ENCODE results near the gene PCBP2.
A peak's percentile ranks its signal among the peaks of the same experiment; 100 is the strongest.
"Not testable (repeated sequence)": the region's sequence is repeated elsewhere in the genome, so short reads cannot be mapped to it uniquely, and the experiment has no call there.

PCBP2 gene

DNA sequence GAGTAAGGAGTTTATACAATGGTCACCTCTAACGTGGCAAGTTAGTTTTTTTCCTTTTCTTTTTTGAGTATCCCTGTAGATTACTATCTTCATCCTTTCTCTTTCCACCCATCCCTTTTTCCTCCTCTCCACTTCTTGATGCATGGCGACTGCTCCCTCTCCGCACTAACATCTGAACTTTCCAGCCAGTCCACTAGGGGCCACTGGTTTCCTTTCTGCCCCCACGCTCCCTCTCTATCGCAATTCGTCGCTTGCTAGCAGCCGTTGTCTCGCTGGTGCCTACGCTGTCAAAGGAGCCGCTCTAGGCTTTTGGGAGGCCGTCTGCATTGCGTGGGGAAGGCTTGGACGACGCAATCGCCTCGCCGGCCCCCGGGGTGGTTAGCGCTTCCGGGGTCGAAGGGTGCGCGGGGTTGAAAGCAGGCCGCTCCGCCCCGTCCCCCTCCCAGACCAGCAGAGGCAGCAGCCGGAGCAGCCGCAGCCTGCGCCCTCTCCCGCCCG, at the start of gene PCBP2:
PCBP2 (plus strand) TSS at position 442 of the 498 bp plus-strand sequence. CDS start 2,699 bp downstream, outside the sequence.
- peak; percentile 100 for DNase-seq (ENCODE audit: low read depth)

DNA sequence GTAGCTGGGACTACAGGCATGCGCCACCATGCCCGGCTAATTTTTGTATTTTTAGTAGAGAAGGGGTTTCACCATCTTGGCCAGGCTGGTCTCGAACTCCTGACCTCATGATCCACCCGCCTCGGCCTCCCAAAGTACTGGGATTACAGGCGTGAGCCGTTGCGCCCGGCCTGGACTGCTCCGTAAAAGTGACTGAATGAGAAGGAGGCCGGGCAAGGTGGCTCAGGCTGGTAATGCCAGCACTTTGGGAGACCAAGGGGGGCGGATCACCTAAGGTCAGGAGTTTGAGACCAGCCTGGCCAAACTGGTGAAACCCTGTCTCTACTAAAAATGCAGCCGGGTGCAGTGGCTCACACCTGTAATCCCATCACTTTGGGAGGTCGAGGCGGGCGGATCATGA, 49.6 kb upstream of the PCBP2 start:
- DNase-seq (ENCODE audit: low read depth): not testable (repeated sequence)

DNA sequence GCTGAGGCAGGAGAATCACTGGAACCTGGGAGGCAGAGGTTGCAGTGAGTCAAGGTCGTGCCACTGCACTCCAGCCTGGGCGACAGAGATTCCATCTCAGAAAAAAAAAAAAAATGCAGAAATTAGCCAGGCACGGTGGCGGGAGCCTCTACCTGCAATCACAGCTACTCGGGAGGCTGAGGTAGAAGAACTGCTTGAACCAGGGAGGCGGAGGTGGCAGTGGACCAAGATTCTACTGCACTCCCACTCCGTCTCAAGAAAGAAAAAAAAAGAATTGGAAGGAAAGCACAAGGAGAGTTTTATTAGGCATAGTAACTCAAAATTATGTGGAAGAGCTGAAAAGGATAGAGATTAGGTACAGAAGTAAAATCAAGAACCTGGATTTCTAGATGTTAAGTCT, 49.0 kb upstream of the PCBP2 start:
- no peak for DNase-seq (ENCODE audit: low read depth)

DNA sequence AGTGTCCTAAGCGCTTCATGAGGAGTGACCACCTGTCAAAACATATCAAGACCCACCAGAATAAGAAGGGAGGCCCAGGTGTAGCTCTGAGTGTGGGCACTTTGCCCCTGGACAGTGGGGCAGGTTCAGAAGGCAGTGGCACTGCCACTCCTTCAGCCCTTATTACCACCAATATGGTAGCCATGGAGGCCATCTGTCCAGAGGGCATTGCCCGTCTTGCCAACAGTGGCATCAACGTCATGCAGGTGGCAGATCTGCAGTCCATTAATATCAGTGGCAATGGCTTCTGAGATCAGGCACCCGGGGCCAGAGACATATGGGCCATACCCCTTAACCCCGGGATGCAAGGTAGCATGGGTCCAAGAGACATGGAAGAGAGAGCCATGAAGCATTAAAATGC, 41.0 kb upstream of the PCBP2 start:
- no peak for DNase-seq (ENCODE audit: low read depth)

DNA sequence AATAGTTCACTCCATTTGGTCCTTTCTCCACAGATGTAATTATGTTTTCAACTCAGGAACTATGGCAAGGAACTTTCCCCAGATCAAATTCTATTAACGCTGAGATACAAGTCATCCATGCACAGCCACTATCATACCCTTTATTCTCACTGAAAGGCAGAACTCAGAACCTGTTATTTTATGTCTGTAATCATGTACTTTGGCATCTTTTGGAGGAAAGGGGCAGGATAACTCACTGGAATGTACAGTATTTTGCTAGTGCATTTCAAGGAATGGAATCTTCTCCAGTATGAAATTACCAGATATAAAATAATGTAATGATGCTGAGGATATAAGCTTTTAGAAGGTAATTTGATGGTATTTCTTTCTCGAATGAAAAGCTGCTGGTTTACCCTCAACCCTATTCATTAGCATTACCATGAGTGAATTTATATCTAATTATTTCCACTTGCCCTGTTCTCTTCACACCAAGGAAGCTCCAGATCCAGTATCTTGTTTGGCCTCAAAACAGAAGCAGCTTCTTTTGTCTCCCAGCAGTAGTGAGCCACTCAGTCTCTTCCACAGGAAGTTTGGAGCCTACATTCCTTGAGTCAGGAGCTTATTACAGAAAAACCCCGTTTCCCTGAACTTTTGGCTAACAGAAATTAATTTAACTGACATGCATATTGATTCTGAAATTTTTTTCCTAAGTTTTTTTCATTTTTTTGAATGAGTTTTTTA, 38.3 kb upstream of the PCBP2 start:
- peak; percentile 25 for DNase-seq (ENCODE audit: low read depth)

DNA sequence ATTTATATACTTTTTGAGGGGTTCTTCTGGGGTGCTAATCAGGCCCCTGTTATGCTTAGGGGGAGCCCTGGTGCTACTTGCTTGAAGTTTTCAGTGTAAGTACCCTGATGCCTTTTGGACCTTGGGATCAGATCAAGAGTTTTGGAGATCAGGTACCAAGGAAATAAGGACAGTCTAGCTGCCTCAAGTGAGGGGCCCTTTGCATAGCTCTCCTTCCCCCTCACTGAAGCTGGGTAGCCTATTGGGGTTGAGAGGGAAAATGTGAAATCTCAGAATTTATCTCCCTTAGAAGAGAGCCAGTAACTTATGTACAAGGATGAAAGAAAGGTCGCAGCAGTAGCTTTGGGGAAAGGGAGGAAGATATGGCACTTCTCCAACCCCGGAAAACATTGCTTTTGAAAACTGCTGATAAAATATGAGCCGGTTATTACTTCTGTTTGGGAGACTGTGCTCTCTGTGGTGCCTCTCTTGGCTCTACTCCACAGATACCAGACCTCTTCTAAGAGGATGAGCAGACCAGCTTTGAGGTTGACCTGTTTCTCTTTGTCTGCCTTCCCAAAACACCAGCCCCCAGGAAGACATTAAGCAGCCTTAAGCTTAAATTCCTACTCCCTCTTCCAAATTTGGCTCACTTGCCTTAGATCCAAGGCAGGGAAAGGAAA, 37.0 kb upstream of the PCBP2 start:
- DNase-seq (ENCODE audit: low read depth): peak; percentile 25

DNA sequence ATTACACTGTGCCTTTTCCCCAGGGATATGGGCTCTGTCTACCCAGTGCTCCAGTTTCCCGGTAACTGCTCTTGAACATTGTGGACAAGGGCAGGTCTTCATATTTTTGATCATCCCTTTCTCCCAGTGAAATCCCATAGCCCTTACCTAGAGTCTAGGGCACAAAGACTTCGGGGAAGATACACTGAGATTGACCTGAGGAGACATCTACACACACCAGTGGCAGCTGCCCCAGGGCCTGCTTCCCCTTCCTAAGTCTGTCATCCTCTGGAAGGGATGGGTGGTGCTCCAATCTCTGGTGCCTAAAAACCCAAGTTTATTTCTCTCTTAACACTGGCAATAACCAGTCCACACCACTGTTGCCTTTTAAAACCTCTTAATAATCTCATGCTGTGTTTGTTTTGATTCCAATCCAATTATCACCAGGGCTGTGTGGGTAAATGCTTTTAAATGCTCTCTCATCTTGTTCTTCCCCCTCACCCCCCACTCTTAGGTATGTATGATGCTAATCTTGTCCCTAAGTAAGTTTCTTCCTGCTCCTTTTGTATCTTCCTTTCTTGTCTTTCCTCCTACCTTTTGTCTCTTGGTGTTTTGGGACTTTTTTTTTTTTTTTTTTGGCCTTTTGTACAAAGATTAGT, 36.0 kb upstream of the PCBP2 start:
- DNase-seq (ENCODE audit: low read depth): peak; percentile 22

DNA sequence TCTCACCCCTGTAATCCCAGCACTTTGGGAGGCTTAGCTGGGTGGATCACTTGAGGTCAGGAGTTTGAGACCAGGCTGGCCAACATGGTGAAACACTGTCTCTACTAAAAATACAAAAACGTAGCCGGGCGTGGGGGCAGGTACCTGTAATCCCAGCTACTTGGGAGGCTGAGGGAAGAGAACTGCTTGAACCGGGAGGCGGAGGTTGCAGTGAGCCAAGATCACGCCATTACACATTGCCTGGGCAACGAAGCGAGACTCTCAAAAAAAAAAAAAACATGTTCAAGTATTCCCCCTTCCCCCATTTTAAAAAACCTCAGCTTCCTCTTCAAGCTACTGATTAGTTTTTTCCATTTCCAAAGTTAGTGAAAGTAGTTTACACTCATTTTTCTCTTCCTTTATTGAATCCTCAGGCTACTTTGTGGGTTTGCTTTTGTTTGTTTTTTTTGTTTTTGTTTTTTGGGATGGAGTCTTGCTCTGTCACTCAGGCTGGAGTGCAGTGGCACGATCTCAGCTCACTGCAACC, 34.5 kb upstream of the PCBP2 start:
- DNase-seq (ENCODE audit: low read depth): not testable (repeated sequence)

DNA sequence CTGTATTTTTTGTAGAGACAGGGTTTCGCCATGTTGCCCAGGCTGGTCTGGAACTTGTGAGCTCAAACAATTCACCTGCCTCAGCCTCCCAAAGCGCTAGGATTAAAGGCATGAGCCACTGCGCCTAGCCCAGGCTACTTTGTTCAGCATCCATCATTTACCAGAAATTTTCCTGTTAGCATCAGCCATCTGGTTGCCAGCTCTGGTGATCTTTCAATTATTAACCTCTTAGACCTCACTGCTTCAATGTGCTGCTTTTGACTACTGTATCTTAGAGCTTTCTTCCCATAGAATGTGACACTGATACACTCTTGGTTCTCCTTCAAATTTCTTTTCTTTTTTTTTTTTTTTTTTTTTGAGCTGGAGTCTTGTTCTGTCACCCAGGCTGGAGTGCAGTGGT, 33.7 kb upstream of the PCBP2 start:
- no peak for DNase-seq (ENCODE audit: low read depth)

DNA sequence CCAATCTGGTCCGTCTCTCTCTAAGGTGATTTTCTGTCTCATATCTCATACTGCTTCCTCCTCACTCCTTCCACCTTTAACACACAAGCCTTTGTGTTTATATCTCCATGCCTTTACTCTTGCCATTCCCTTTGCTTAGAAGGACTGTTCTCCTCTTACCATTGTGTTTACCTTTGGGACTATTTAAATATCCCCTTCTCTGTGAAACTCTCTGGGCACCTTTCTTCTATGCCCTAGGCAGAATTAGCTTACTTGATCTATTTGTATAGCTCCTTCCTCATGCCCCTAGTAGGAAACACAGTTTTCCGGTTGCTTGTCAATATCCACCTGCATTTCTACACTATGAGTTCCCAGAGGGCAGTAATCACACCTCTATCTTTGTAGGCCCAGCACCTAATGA, 32.1 kb upstream of the PCBP2 start:
- no peak for DNase-seq (ENCODE audit: low read depth)

DNA sequence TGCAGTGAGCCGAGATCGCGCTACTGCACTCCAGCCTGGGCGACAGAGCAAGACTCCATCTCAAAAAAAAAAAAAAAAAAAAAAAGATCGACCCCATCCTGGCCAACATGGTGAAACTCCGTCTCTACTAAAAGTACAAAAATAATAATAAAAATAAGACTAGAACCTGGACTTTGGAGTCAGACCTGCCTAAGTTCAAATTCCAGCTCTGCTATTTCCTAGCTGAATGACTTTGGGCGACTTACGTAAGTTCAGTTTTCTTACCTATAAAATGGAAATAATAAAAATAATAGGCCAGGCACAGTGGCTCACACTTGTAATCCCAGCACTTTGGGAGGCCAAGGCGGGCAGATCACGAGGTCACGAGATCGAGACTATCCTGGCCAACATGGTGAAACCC, 29.7 kb upstream of the PCBP2 start:
- not testable (repeated sequence) for DNase-seq (ENCODE audit: low read depth)

DNA sequence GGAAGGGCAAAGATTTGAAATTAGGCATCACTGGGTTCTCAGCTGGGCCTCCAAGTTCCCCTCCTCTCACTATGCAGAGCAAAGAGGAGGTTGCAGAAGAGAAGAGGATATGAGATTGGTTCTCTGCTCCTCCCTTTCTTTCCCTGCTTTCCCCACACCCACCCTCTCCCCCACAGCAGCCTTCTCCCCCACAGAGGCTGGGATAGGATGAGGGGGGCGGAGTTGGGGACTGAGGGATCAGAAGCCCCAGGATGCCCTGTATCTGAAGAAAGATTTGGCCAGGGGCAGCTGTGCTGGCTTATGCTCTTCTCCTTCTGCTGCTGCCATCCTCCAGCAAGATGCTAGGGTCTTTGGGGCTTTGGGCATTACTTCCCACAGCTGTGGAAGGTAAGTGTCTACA, 28.3 kb upstream of the PCBP2 start, which contains the start of gene AMHR2:
AMHR2 (plus strand) TSS at position 259 of the 400 bp plus-strand sequence; CDS start at position 339, 80 bp downstream.
- DNase-seq (ENCODE audit: low read depth): no peak

DNA sequence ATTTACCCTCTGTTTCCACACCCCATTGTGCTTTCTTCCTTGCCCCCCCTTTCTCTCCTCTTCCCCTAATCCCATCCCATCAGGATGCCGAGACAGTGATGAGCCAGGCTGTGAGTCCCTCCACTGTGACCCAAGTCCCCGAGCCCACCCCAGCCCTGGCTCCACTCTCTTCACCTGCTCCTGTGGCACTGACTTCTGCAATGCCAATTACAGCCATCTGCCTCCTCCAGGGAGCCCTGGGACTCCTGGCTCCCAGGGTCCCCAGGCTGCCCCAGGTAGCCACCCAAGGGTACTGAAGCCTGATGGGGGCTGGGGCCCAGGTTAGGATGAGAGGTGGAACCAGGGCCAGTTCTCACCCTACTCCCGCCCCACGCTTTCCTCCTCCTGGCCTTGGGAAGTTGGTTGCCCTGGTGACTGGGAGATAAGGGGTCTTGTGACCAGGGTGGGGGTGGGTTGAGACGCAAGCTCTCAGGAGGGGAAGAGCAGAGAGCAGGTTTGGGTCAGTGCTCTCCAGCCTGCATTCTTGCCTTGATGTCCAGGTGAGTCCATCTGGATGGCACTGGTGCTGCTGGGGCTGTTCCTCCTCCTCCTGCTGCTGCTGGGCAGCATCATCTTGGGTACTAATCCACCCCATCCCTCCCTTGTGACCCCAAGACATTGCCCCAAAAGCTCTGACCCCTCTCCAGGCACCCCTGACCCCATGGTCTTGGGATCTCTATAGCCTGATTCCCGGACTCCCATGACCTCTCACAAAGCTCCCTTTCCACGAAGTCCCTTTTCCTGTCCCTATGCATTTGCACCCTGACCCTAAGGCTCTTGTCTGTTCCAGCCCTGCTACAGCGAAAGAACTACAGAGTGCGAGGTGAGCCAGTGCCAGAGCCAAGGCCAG, 27.0 kb upstream of the PCBP2 start:
- DNase-seq (ENCODE audit: low read depth): no peak

DNA sequence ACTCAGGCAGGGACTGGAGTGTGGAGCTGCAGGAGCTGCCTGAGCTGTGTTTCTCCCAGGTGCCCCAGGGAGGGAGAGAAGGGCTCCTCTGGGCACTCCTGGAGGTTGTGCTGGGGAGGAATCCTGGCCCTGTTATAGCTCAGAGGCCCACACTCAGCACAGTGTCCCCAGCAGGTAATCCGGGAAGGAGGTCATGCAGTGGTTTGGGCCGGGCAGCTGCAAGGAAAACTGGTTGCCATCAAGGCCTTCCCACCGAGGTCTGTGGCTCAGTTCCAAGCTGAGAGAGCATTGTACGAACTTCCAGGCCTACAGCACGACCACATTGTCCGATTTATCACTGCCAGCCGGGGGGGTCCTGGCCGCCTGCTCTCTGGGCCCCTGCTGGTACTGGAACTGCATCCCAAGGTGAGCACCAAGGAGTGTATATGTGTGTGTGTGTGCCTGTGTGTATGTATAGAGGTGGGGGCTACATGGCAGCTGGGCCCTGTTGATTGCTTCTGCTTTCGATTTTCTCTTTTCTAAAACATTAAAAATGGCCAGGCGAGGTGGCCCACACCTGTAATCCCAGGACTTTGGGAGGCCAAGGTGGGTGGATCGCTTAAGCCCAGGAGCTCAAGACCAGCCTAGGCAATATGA, 26.3 kb upstream of the PCBP2 start:
- no peak for DNase-seq (ENCODE audit: low read depth)

DNA sequence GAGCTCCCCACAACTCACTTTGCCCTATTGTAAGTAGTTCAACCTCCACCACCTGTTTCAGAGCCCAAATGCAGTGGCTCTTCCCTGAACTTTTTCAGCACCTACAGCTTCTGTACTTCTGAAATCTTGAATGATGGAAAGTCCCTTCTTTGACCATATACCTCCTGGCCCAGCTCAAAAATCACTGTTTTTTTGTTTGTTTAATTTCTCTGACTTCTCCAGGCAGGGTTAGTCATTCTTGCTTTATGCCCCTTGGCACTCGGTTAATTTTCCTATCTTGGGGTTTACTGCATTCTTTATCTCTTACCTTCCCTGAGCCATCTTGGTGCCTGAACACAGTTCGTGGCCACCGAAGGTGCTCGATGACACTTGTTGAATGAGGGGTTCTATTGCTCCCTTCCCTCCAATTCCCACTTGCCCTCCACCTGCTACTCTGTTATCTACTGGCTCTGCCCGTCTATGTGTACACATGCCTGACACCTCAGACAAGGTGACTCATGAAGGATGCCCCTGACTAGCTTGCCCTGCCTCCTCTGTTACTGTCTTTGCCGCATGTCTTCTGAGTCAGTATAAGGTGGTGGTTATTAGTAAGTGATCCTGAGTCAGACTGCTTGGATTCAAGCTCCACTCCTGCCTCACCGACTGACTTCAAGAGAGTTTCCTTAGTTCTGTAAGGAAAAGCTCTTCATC, 23.9 kb upstream of the PCBP2 start:
- DNase-seq (ENCODE audit: low read depth): peak; percentile 95

DNA sequence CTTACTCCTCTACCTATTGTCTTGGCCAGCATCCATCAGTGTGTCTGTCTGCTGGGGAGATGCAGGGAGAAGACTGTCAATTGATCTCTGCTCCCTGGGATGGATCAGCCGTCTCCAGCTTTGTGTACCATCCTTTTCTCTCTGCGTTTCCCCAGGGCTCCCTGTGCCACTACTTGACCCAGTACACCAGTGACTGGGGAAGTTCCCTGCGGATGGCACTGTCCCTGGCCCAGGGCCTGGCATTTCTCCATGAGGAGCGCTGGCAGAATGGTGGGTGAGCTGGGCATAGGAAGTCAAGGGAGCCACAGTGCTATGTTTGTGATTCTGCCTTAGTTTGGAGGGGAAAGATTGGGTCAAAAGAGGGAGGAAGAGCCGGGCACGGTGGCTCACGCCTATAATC, 23.2 kb upstream of the PCBP2 start:
- DNase-seq (ENCODE audit: low read depth): no peak

DNA sequence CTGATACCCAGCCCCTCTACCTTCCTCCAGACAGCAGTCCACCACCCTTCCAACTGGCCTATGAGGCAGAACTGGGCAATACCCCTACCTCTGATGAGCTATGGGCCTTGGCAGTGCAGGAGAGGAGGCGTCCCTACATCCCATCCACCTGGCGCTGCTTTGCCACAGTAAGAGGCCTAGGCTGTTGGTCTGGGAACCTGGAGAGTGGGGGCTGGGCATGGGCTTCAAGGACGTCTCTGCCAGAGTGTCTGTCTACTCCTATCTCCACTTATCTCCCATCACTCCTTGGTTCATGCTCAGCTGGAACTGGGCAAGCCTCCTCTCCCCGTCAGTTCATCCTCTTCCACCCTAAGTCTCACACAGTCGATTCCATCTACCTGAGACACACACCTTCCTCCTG, 21.8 kb upstream of the PCBP2 start:
- no peak for DNase-seq (ENCODE audit: low read depth)

DNA sequence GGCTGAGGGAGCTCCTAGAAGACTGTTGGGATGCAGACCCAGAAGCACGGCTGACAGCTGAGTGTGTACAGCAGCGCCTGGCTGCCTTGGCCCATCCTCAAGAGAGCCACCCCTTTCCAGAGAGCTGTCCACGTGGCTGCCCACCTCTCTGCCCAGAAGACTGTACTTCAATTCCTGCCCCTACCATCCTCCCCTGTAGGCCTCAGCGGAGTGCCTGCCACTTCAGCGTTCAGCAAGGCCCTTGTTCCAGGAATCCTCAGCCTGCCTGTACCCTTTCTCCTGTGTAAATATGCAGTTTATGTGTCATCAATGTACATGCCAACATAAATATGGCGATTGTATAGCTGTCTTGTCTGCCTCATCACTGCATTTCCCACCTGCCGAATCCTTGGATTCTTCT, 20.7 kb upstream of the PCBP2 start:
- DNase-seq (ENCODE audit: low read depth): no peak

DNA sequence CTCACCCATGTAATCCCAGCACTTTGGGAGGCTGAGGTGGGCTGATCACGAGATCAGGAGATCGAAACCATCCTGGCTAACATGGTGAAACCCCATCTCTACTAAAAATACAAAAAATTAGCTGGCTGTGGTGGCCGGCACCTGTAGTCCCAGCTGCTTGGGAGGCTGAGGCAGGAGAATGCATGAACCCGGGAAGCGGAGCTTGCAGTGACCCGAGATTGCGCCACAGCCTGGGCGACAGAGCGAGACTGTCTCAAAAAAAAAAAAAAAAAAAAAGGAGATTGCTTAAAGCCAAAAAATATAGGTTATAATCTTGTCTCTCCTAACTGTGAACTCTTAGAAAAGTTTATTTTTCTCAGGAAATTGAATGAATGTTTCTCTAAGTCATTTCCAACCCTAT, 16.6 kb upstream of the PCBP2 start:
- not testable (repeated sequence) for DNase-seq (ENCODE audit: low read depth)

DNA sequence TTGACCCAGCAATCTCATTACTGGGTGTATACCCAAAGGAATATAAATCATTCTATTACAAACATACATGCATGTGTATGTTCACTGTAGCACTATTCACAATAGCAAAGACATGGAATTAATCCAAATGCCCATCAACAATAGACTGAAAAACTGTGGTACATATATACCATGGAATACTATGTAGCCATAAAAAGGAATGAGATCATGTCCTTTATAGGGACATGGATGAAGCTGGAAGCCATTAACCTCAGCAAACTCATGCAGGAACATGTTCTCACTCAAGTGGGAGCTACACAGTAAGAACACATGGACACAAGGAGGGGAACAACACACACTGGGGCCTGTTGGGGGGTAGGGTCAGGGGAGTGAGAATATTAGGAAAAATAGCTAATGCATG, 12.3 kb upstream of the PCBP2 start:
- not testable (repeated sequence) for DNase-seq (ENCODE audit: low read depth)

Measured in iris pigment epithelial cell (primary cell).